Subcutaneous abdominal adipose tissue (tissue), 5 donors: Measurements from ENCODE around the gene POU2F1.
"Not testable (repeated sequence)": the region's sequence is repeated elsewhere in the genome, so short reads cannot be mapped to it uniquely, and the experiment has no call there.

ENCODE experiments used
- H3K27ac ChIP-seq: one replicate; pipeline ENCODE4 v1.7.0; 2013; ENCODE audit warnings: low read depth, mild to moderate bottlenecking, inconsistent platforms, low read length, moderate library complexity
- H3K27me3 ChIP-seq, 5 donors: one replicate each; pipeline ENCODE4 v1.7.0; 2013; ENCODE audit warnings: low read length in 5 of 5, inconsistent platforms in 1 of 5; ENCODE audit not compliant: control insufficient read depth in 5 of 5, insufficient read depth in 4 of 5
- H3K36me3 ChIP-seq, 5 donors: one replicate each; pipeline ENCODE4 v1.7.0; 2013; ENCODE audit warnings: low read length in 5 of 5; ENCODE audit not compliant: control insufficient read depth in 5 of 5, insufficient read depth in 5 of 5
- H3K4me1 ChIP-seq, 5 donors: one replicate each; pipeline ENCODE4 v1.7.0; 2013; ENCODE audit warnings: low read length in 5 of 5, mild to moderate bottlenecking in 3 of 5, moderate library complexity in 1 of 5; ENCODE audit not compliant: control insufficient read depth in 5 of 5, insufficient read depth in 5 of 5
- H3K4me3 ChIP-seq, 5 donors: one replicate each; pipeline ENCODE4 v1.7.0; 2013; ENCODE audit warnings: low read length in 5 of 5, low read depth in 1 of 5
- H3K9ac ChIP-seq, 5 donors: one replicate each; pipeline ENCODE4 v1.7.0; 2013; ENCODE audit warnings: low read length in 5 of 5, mild to moderate bottlenecking in 4 of 5, moderate library complexity in 3 of 5
- H3K9me3 ChIP-seq, 5 donors: one replicate each; pipeline ENCODE4 v1.7.0; 2013; ENCODE audit warnings: low read length in 5 of 5; ENCODE audit not compliant: control insufficient read depth in 5 of 5
- donor health status: healthy.
- donor health status: healthy.
- donor health status: healthy.
- donor health status: healthy.
- donor health status: healthy.

The POU2F1 gene

GRCh38 chr1:167298325-167298724 is 77.6 kb downstream of the POU2F1 start:
- Histone ChIP-seq H3K9me3 (no peaks in the 10 kb centered on the region), H3K4me1 (peaks cover 0 to 11% (median 10%) of the 10 kb centered on the region in 5 donors), H3K9ac (no peak overlapping the region), H3K36me3 (no peaks in the 10 kb centered on the region), H3K4me3 (no peak overlapping the region), H3K27ac (no peak overlapping the region), H3K27me3 (no peaks in the 10 kb centered on the region)

GRCh38 chr1:167301355-167301754 is 80.7 kb downstream of the POU2F1 start:
- Histone ChIP-seq H3K4me1 (peaks cover 0 to 16% (median 10%) of the 10 kb centered on the region in 5 donors), H3K36me3 (no peaks in the 10 kb centered on the region), H3K27ac (no peak overlapping the region), H3K4me3 (no peak overlapping the region), H3K27me3 (no peaks in the 10 kb centered on the region), H3K9me3 (no peaks in the 10 kb centered on the region), H3K9ac (no peak overlapping the region)

GRCh38 chr1:167304165-167304564 is 83.5 kb downstream of the POU2F1 start:
- H3K27ac ChIP-seq: no peak overlapping the region
- no peak overlapping the region for H3K4me3 ChIP-seq
- H3K27me3 ChIP-seq: no peaks in the 10 kb centered on the region
- peaks cover 0 to 5% (median 0%) of the 10 kb centered on the region in 5 donors for H3K4me1 ChIP-seq
- no peaks in the 10 kb centered on the region for H3K9me3 ChIP-seq
- H3K36me3 ChIP-seq: no peaks in the 10 kb centered on the region
- H3K9ac ChIP-seq: no peak overlapping the region

- Histone ChIP-seq H3K4me3 (no peak overlapping the region), H3K27ac (no peak overlapping the region), H3K9ac (no peak overlapping the region)
These were observed 84.5 kb downstream of the POU2F1 start for GRCh38 chr1:167305059-167305705.

GRCh38 chr1:167305706-167306277 is 85.1 kb downstream of the POU2F1 start:
- no peaks in the 10 kb centered on the region for H3K9me3 ChIP-seq
- H3K4me1 ChIP-seq: peaks cover 0 to 5% (median 0%) of the 10 kb centered on the region in 5 donors
- H3K27me3 ChIP-seq: no peaks in the 10 kb centered on the region
- H3K27ac ChIP-seq: no peak overlapping the region
- H3K9ac ChIP-seq: no peak overlapping the region
- no peaks in the 10 kb centered on the region for H3K36me3 ChIP-seq
- H3K4me3 ChIP-seq: no peak overlapping the region

More at GRCh38 chr1:167305059-167305705, 84.5 kb downstream of the POU2F1 start:
- peaks cover 0 to 5% (median 0%) of the 10 kb centered on the region in 5 donors for H3K4me1 ChIP-seq
- H3K36me3 ChIP-seq: no peaks in the 10 kb centered on the region
- H3K9me3 ChIP-seq: no peaks in the 10 kb centered on the region
- H3K27me3 ChIP-seq: no peaks in the 10 kb centered on the region

- Histone ChIP-seq H3K9me3 (peaks cover 0 to under 1% (median 0%) of the 10 kb centered on the region in 5 donors), H3K27me3 (no peaks in the 10 kb centered on the region), H3K4me3 (no peak overlapping the region), H3K9ac (no peak overlapping the region), H3K4me1 (peaks cover 0 to 4% (median 0%) of the 10 kb centered on the region in 5 donors), H3K36me3 (peaks cover 0 to under 1% (median 0%) of the 10 kb centered on the region in 5 donors), H3K27ac (no peak overlapping the region)
These were observed 90.0 kb downstream of the POU2F1 start for GRCh38 chr1:167310732-167311131.

GRCh38 chr1:167312871-167313270 is 92.2 kb downstream of the POU2F1 start:
- no peaks in the 10 kb centered on the region for H3K4me1 ChIP-seq
- peaks cover 0 to 3% (median 0%) of the 10 kb centered on the region in 5 donors for H3K36me3 ChIP-seq
- no peak overlapping the region for H3K9ac ChIP-seq
- no peaks in the 10 kb centered on the region for H3K27me3 ChIP-seq
- H3K4me3 ChIP-seq: no peak overlapping the region
- peaks cover 0 to 13% (median 5%) of the 10 kb centered on the region in 5 donors for H3K9me3 ChIP-seq
- H3K27ac ChIP-seq: no peak overlapping the region

GRCh38 chr1:167314671-167315070 is 94.0 kb downstream of the POU2F1 start:
- H3K27ac ChIP-seq: no peak overlapping the region
- no peak overlapping the region for H3K9ac ChIP-seq
- no peaks in the 10 kb centered on the region for H3K27me3 ChIP-seq
- no peaks in the 10 kb centered on the region for H3K4me1 ChIP-seq
- H3K4me3 ChIP-seq: no peak overlapping the region
- H3K9me3 ChIP-seq: peaks cover 0 to 20% (median 13%) of the 10 kb centered on the region in 5 donors
- H3K36me3 ChIP-seq: peaks cover 0 to 3% (median 0%) of the 10 kb centered on the region in 5 donors

GRCh38 chr1:167317463-167317862 is 96.8 kb downstream of the POU2F1 start:
- peaks cover 7 to 41% (median 36%) of the 10 kb centered on the region in 5 donors for H3K9me3 ChIP-seq

GRCh38 chr1:167319206-167319605 is 98.5 kb downstream of the POU2F1 start:
- H3K4me3 ChIP-seq, H3K4me1 ChIP-seq, H3K36me3 ChIP-seq, H3K27ac ChIP-seq, H3K9ac ChIP-seq, H3K27me3 ChIP-seq: not testable (repeated sequence)
- peaks cover 16 to 58% (median 50%) of the 10 kb centered on the region in 5 donors for H3K9me3 ChIP-seq

More at GRCh38 chr1:167317463-167317862, 96.8 kb downstream of the POU2F1 start:
- H3K9ac ChIP-seq: no peak overlapping the region
- no peaks in the 10 kb centered on the region for H3K27me3 ChIP-seq
- no peak overlapping the region for H3K27ac ChIP-seq
- peaks cover 0 to 3% (median 0%) of the 10 kb centered on the region in 5 donors for H3K36me3 ChIP-seq
- H3K4me1 ChIP-seq: no peaks in the 10 kb centered on the region
- H3K4me3 ChIP-seq: no peak overlapping the region
